DND-41 (cell line): ENCODE results near the gene CRHR2.

Experiments
- EZH2 ChIP-seq: IDR thresholded peaks from 3 replicates; pipeline ENCODE4 v1.6.1; 2012; ENCODE audit warnings: borderline replicate concordance, low read depth, mild to moderate bottlenecking, moderate library complexity, low read length, inconsistent platforms; ENCODE audit not compliant: severe bottlenecking
- TF ChIP-seq, protein P1 (sequence below): IDR thresholded peaks from 2 replicates; pipeline ENCODE4 v1.5.1; 2012; ENCODE audit warnings: borderline replicate concordance, low read length, moderate library complexity, mild to moderate bottlenecking; ENCODE audit not compliant: poor library complexity, severe bottlenecking; ENCODE audit errors: extremely low read depth

DNA sequence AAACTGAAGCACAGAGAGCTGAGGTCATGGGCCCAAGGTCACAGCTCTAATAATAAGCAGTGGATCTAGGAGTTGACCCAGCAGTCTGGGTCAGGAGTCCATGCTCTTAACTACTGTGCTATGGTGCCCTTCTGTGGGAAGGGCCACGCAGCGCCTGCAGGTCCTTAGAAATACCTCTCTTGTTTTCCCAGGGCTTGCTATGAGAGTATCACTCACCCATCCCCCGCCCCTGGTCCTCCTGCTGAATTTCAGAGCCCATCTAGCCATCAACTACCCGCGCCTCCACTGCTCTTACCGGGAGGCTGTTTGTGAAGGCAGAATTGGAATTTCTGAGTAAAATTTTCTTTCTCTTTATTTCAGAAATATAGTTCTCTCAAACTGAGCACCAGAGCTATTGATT lies 27.3 kb upstream of the CRHR2 start:
- TF ChIP-seq, protein P1, sequence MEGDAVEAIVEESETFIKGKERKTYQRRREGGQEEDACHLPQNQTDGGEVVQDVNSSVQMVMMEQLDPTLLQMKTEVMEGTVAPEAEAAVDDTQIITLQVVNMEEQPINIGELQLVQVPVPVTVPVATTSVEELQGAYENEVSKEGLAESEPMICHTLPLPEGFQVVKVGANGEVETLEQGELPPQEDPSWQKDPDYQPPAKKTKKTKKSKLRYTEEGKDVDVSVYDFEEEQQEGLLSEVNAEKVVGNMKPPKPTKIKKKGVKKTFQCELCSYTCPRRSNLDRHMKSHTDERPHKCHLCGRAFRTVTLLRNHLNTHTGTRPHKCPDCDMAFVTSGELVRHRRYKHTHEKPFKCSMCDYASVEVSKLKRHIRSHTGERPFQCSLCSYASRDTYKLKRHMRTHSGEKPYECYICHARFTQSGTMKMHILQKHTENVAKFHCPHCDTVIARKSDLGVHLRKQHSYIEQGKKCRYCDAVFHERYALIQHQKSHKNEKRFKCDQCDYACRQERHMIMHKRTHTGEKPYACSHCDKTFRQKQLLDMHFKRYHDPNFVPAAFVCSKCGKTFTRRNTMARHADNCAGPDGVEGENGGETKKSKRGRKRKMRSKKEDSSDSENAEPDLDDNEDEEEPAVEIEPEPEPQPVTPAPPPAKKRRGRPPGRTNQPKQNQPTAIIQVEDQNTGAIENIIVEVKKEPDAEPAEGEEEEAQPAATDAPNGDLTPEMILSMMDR: no peak
- no peak for TF ChIP-seq EZH2
